ENCODE measurements around the gene SMARCC1. TPM values are rescaled to one million over a fixed set of nuclear protein-coding genes. Genes with fewer than 3 reads are reported as not detected.

Gene SMARCC1
- total RNA-seq, 2 donors from 2014 or later: 37.2 to 38.7 TPM

DNA sequence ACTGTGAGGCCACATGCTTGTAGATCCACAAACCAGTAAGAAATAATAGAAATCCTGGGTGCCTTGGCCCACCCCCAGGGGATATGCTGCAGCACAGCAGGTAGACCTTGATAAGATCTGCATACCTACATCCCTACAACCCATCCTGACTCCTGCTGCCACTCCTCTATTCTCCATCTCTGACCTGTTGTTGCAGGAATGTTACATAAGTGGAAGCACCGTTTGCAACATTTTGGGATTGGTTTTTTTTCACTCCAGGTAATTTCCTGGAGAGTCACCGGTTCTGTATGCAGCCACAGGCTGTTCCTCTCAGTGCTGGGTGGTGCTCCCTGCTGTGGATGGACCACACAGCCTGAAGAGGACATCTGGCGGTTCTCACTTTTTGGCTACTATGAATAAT, 186.9 kb downstream of the SMARCC1 start:
- Histone ChIP-seq H3K4me3 (no peak overlapping the region), H3K36me3 (peaks cover 9% of the 10 kb centered on the region), H3K27me3 (replicated peaks; ENCODE audit: insufficient read depth) (no peaks in the 10 kb centered on the region), H3K27ac (no peak overlapping the region), H3K9me3 (no peaks in the 10 kb centered on the region), H3K4me1 (ENCODE audit: control insufficient read depth in 1 of 2, low read depth in 2 of 2) (no peaks in the 10 kb centered on the region)
- TF ChIP-seq, protein P1, sequence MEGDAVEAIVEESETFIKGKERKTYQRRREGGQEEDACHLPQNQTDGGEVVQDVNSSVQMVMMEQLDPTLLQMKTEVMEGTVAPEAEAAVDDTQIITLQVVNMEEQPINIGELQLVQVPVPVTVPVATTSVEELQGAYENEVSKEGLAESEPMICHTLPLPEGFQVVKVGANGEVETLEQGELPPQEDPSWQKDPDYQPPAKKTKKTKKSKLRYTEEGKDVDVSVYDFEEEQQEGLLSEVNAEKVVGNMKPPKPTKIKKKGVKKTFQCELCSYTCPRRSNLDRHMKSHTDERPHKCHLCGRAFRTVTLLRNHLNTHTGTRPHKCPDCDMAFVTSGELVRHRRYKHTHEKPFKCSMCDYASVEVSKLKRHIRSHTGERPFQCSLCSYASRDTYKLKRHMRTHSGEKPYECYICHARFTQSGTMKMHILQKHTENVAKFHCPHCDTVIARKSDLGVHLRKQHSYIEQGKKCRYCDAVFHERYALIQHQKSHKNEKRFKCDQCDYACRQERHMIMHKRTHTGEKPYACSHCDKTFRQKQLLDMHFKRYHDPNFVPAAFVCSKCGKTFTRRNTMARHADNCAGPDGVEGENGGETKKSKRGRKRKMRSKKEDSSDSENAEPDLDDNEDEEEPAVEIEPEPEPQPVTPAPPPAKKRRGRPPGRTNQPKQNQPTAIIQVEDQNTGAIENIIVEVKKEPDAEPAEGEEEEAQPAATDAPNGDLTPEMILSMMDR (IDR thresholded peaks at IDR 0.05): no peak
- DNase-seq (ENCODE audit: low spot score) (no peak), ATAC-seq (ENCODE audit: insufficient number of reproducible peaks, low FRiP score, low read depth) (no peak)

DNA sequence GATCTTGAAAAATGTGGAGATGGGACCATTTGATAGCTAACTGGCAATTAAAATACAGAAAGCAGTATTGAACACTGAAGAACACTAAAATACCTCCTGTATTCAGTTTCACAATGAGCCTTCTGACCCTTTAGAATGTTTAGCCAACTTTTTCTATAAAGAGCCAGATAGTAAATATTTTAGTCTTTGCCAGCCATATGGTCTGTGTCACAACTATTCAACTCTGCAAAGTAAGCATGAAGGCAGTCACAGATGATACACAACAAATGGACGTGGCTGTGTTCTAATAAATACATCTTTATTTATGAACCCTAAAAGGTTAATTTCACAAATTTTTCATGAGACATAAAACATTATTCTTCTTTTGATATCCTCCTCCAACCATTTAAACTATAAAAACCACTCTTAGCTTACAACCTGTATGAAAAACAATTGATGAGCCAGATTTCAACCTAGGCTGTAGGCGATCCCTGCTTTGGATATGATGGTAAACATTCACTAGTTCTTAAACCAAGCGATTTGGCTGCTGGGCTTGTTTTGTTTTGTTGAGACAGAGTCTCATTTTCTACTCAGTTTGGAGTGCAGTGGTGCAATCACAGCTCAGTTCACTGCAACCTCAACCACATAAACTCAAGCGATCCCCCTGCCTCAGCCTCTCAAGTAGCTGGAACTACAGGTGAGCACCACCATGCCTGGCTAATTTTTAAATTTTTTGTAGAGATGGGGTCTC, 189.5 kb downstream of the SMARCC1 start:
- no peaks in the 10 kb centered on the region for H3K4me1 ChIP-seq (ENCODE audit: control insufficient read depth in 1 of 2, low read depth in 2 of 2)
- no peak overlapping the region for H3K27ac ChIP-seq
- TF ChIP-seq, protein P1 (IDR thresholded peaks at IDR 0.05): no peak
- H3K9me3 ChIP-seq: no peaks in the 10 kb centered on the region
- no peak overlapping the region for H3K4me3 ChIP-seq
- H3K27me3 ChIP-seq (replicated peaks; ENCODE audit: insufficient read depth): no peaks in the 10 kb centered on the region
- ATAC-seq (ENCODE audit: insufficient number of reproducible peaks, low FRiP score, low read depth) (no peak), DNase-seq (ENCODE audit: low spot score) (no peak)
- peaks cover 22% of the 10 kb centered on the region for H3K36me3 ChIP-seq

DNA sequence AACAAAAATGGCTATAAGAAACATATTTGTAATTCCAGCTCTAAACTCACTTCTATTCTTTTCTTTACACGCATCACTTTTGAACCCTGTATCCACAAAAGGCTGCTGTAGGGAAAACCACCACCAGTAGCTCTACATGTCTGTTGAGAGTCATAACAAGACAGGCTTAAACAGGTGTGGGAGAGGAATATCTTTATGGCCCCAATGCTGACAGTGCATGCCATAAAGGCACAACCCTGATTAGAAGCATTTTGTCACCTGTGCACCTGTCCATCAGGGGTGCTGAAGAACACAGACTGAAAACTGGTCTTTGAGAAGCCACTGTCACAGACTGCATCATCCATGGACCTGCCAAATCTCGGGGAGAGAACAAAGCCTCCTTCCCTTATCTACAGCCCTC, 191.5 kb downstream of the SMARCC1 start:
- Histone ChIP-seq H3K4me3 (no peak overlapping the region), H3K9me3 (no peaks in the 10 kb centered on the region), H3K36me3 (peaks cover 22% of the 10 kb centered on the region), H3K4me1 (ENCODE audit: control insufficient read depth in 1 of 2, low read depth in 2 of 2) (no peaks in the 10 kb centered on the region), H3K27me3 (replicated peaks; ENCODE audit: insufficient read depth) (no peaks in the 10 kb centered on the region), H3K27ac (no peak overlapping the region)
- TF ChIP-seq, protein P1 (IDR thresholded peaks at IDR 0.05): no peak
- ATAC-seq (ENCODE audit: insufficient number of reproducible peaks, low FRiP score, low read depth): no peak
- DNase-seq (ENCODE audit: low spot score): no peak

DNA sequence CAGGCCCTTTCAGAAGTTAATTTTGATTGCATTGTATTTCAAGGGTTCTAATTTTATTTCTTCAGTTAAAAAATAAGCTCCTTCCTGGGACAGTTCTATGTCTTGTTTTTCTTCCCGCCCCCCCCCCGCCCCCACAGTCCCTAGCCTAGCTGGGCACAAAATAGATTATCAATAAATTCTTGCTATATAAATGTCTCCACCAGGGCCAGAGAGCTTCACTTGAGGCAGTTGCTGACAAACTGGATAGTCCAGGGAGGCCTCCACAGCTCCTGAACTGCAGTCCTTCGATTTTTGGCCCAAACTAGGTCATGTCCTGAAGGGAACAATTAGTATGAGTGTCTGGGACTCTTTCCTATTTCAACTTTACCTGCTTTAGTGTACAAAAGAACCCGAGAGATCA, 193.1 kb downstream of the SMARCC1 start:
- H3K4me3 ChIP-seq: no peak overlapping the region
- no peak for ATAC-seq (ENCODE audit: insufficient number of reproducible peaks, low FRiP score, low read depth)
- no peaks in the 10 kb centered on the region for H3K4me1 ChIP-seq (ENCODE audit: control insufficient read depth in 1 of 2, low read depth in 2 of 2)
- TF ChIP-seq, protein P1 (IDR thresholded peaks at IDR 0.05): no peak
- H3K27me3 ChIP-seq (replicated peaks; ENCODE audit: insufficient read depth): no peaks in the 10 kb centered on the region
- no peak for DNase-seq (ENCODE audit: low spot score)
- peaks cover 19% of the 10 kb centered on the region for H3K36me3 ChIP-seq
- H3K9me3 ChIP-seq: no peaks in the 10 kb centered on the region
- H3K27ac ChIP-seq: no peak overlapping the region

DNA sequence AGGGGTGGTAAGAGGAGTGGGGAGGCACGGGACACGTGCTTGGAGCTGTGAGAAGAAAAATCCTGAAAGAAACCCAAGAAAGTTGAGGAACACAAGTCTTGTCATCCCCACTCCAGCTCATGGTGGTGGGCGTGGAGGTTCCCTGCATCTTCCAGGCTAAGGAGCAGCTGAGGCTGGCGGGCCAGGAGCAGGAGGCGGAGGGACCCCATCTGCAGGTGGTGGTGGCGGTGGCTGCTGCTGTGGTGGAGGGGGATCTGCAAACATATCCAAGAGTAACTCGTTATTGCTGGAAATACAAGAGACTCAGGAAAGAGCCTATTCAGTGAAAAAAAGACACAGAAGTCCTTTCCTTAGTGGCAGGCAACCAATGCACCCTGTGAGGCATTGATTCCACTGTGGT, 193.6 kb downstream of the SMARCC1 start:
- no peaks in the 10 kb centered on the region for H3K27me3 ChIP-seq (replicated peaks; ENCODE audit: insufficient read depth)
- H3K4me1 ChIP-seq (ENCODE audit: control insufficient read depth in 1 of 2, low read depth in 2 of 2): no peaks in the 10 kb centered on the region
- ATAC-seq (ENCODE audit: insufficient number of reproducible peaks, low FRiP score, low read depth): no peak
- peaks cover 19% of the 10 kb centered on the region for H3K36me3 ChIP-seq
- no peak overlapping the region for H3K4me3 ChIP-seq
- no peaks in the 10 kb centered on the region for H3K9me3 ChIP-seq
- H3K27ac ChIP-seq: no peak overlapping the region
- TF ChIP-seq, protein P1 (IDR thresholded peaks at IDR 0.05): no peak
- DNase-seq (ENCODE audit: low spot score): no peak

Measured in thoracic aorta (tissue), 2 donors.